Endothelial cell of umbilical vein (primary cell): Measurements from ENCODE around the gene STC2. TPM values are rescaled to one million over a fixed set of nuclear protein-coding genes. Genes with fewer than 3 reads are reported as not detected.

Experiments
- BruUV-seq: library from RNA; stranded (reverse); fragments of 400-500 nt; replicated peaks from 2 replicates; lab custom pipeline; 2021; lab: Mats Ljungman, UMichigan
- CTCF ChIA-PET: fragments of 300-600, 350-600 bp; sonication (Branson Sonifier 250); formaldehyde crosslinking; loops from one replicate; lab custom pipeline; 2021; ENCODE audit warnings: antibody characterized with exemption, inconsistent platforms; lab: Charles Lee
- POLR2A ChIA-PET: fragments of 300-600, 350-600 bp; sonication (Branson Sonifier 250); formaldehyde crosslinking; loops from one replicate; lab custom pipeline; 2021; ENCODE audit warnings: antibody characterized with exemption, inconsistent platforms; lab: Charles Lee
- DNase-seq: peaks from one replicate; pipeline ENCODE4 v3.0.0-alpha.2; 2011; ENCODE audit warnings: low read depth, low spot score
- FAIRE-seq: peaks from 2 replicates; lab custom pipeline; 2011; peaks lifted over from hg19 to GRCh38; lab: Jason Lieb, UNC
- H2AFZ ChIP-seq: 2 replicates; pipeline ENCODE4 v1.6.0; 2012; ENCODE audit warnings: low read depth, low read length, control low read depth, inconsistent platforms
- H3K27ac ChIP-seq: 2 replicates; pipeline ENCODE4 v1.5.1; 2011; ENCODE audit warnings: low read depth, mild to moderate bottlenecking, control low read depth, low read length, moderate library complexity; ENCODE audit not compliant: insufficient read depth
- H3K27me3 ChIP-seq, 2 experiments: 2 replicates each; pipeline versions ENCODE4 v1.6.0 to v1.6.1; 2011; ENCODE audit warnings: low read length in 2 of 2, mixed read lengths in 1 of 2; ENCODE audit not compliant: control insufficient read depth in 2 of 2, insufficient read depth in 2 of 2
- H3K36me3 ChIP-seq, 2 experiments: 2 replicates in 1 of 2; 3 replicates in 1 of 2; pipeline ENCODE4 v1.5.1; 2011; ENCODE audit warnings: low read length in 2 of 2, mild to moderate bottlenecking in 1 of 2, moderate library complexity in 1 of 2; ENCODE audit not compliant: control insufficient read depth in 2 of 2, insufficient read depth in 2 of 2; ENCODE audit errors: extremely low read depth in 1 of 2
- H3K4me1 ChIP-seq: 3 replicates; pipeline ENCODE4 v1.5.1; 2011; ENCODE audit warnings: mild to moderate bottlenecking, low read length; ENCODE audit not compliant: control insufficient read depth, insufficient read depth; ENCODE audit errors: extremely low read depth
- H3K4me2 ChIP-seq: 2 replicates; pipeline ENCODE4 v1.6.1; 2011; ENCODE audit warnings: low read length, control low read depth, mixed read lengths; ENCODE audit not compliant: insufficient read depth
- H3K4me3 ChIP-seq, 3 experiments: fragments of 200-600 bp in 1 of 3; sonication (generic), shearing (Covaris generic) in 1 of 3; replicated peaks in 1 of 3; 2 replicates each; pipeline ENCODE4 v1.5.1; 2011 to 2016; ENCODE audit warnings: control low read depth in 3 of 3, low read length in 3 of 3, mild to moderate bottlenecking in 2 of 3, inconsistent platforms in 1 of 3, low read depth in 1 of 3, moderate library complexity in 1 of 3; ENCODE audit not compliant: insufficient read depth in 1 of 3
- H3K79me2 ChIP-seq: 2 replicates; pipeline ENCODE4 v1.6.0; 2012; ENCODE audit warnings: low read length, inconsistent platforms; ENCODE audit not compliant: control insufficient read depth, insufficient read depth
- H3K9ac ChIP-seq: replicated peaks from 2 replicates; pipeline ENCODE3; 2011; ENCODE audit warnings: low read length, control low read depth; ENCODE audit not compliant: insufficient read depth; ENCODE audit errors: extremely low read depth
- H3K9me1 ChIP-seq: replicated peaks from 3 replicates; pipeline ENCODE4 v1.6.0; 2011; ENCODE audit warnings: mild to moderate bottlenecking, low read length; ENCODE audit not compliant: control insufficient read depth, insufficient read depth; ENCODE audit errors: extremely low read depth
- H3K9me3 ChIP-seq: replicated peaks from 2 replicates; pipeline ENCODE4 v1.5.1; 2012; ENCODE audit warnings: low read length, inconsistent platforms; ENCODE audit not compliant: control insufficient read depth, insufficient read depth
- H4K20me1 ChIP-seq: replicated peaks from 2 replicates; pipeline ENCODE3; 2011; ENCODE audit warnings: mild to moderate bottlenecking, low read length; ENCODE audit not compliant: control insufficient read depth, insufficient read depth; ENCODE audit errors: extremely low read depth
- EZH2 ChIP-seq: IDR thresholded peaks from 2 replicates; pipeline ENCODE4 v1.6.1; 2012; ENCODE audit warnings: borderline replicate concordance, low read depth, mild to moderate bottlenecking, moderate library complexity, low read length, inconsistent platforms; ENCODE audit not compliant: severe bottlenecking
- FOS ChIP-seq: IDR thresholded peaks from 2 replicates; pipeline ENCODE4 v1.6.1; 2011; ENCODE audit warnings: mild to moderate bottlenecking, low read length, moderate library complexity, borderline replicate concordance; ENCODE audit not compliant: insufficient read depth
- GATA2 ChIP-seq: IDR thresholded peaks from 2 replicates; pipeline ENCODE4 v1.7.0; 2011; ENCODE audit warnings: low read depth, mild to moderate bottlenecking, moderate library complexity, mixed read lengths, low read length; ENCODE audit not compliant: insufficient read length, insufficient read depth
- JUN ChIP-seq: IDR thresholded peaks from 2 replicates; pipeline ENCODE4 v1.6.1; 2011; ENCODE audit warnings: borderline replicate concordance, low read depth; ENCODE audit not compliant: insufficient read length, insufficient read depth
- MYC ChIP-seq: IDR thresholded peaks from one replicate; pipeline ENCODE4 v1.6.1; 2011; ENCODE audit warnings: mild to moderate bottlenecking, low read depth, low read length
- POLR2A ChIP-seq: IDR thresholded peaks from 2 replicates; pipeline ENCODE4 v1.6.1; 2012; ENCODE audit warnings: low read depth, mild to moderate bottlenecking, control low read depth, low read length
- POLR2AphosphoS5 ChIP-seq: IDR thresholded peaks from 2 replicates; pipeline ENCODE4 v1.6.1; 2012; ENCODE audit warnings: low read depth, mild to moderate bottlenecking, control low read depth, low read length, moderate library complexity; ENCODE audit not compliant: insufficient read depth
- dilution Hi-C: fragments of 300-500 bp; cut with MboI; formaldehyde crosslinking; loops from one replicate; pipeline ENCODE4 v1.15.0; 2019; ENCODE audit warnings: low sequenced_read_pairs; ENCODE audit not compliant: extremely low pct_ligation_motif_present
- intact Hi-C: fragments of 100-400 bp; cut with micrococcal nuclease; formaldehyde crosslinking; loops from one replicate; pipeline ENCODE4 v1.10.0; 2022
- polyA plus RNA-seq, 4 experiments: library from polyadenylated mRNA; depleted of rRNA in 3 of 4; stranded (reverse) in 3 of 4; unstranded in 1 of 4; fragments of >200 nt; gene quantifications; 2 replicates each; pipeline versions ENCODE4 v1.2.1 to v1.2.3, GENCODE V29; 2011 to 2012; ENCODE audit warnings: missing spikeins in 1 of 4
- total RNA-seq: library from RNA; stranded (reverse); gene quantifications from 2 replicates; pipeline ENCODE4 v1.2.3, GENCODE V29; 2021
- TF ChIP-seq, protein P1 (sequence below), 2 donors: IDR thresholded peaks; 1 replicate in 1 of 2; 2 replicates in 1 of 2; pipeline ENCODE4 v1.5.1; 2011; ENCODE audit warnings: low read length in 2 of 2, mild to moderate bottlenecking in 2 of 2, moderate library complexity in 2 of 2, control low read depth in 1 of 2, inconsistent platforms in 1 of 2, low read depth in 1 of 2; ENCODE audit not compliant: insufficient read depth in 1 of 2; ENCODE audit errors: extremely low read depth in 1 of 2
- TF ChIP-seq, protein P2 (sequence below): IDR thresholded peaks from 2 replicates; pipeline ENCODE4 v1.6.1; 2011; ENCODE audit not compliant: insufficient read depth, insufficient read length

STC2 gene
- total and polyA plus RNA-seq, 2 donors (not counting 3 experiments of a cell fraction or from before 2014, with no cell fraction given) = 19.0 to 26.9 TPM

DNA sequence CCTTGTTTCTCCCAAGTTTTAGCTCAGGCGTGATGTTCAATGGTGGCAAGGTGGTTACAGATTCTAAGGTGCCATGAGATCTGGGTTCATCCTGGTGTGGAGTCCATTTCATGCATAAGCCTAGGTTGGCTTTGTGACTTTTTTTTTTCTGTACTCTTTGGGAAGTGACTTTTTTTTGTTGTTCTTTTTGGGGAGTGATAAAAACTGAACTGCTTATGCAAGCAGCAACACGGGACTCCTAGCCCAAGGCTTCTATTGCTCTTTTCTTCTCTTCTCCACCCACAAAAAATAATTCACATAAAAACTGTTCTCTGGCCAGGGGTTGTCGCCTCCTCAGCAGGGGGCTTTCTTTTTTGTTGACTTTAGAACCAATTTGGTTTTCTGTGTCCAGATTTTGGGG is 15.4 kb downstream of the STC2 start:
- dilution Hi-C loops = no loop called here
- Histone ChIP-seq H3K4me1 (no peaks in the 10 kb centered on the region), H2AFZ (no peak overlapping the region), H3K4me3 (no peak overlapping the region), H3K79me2 (no peaks in the 10 kb centered on the region), H3K36me3 (no peaks in the 10 kb centered on the region), H3K27me3 (no peaks in the 10 kb centered on the region), H3K4me2 (no peak overlapping the region), H3K27ac (no peak overlapping the region), H3K9me1 (no peaks in the 10 kb centered on the region), H3K9me3 (no peaks in the 10 kb centered on the region), H3K9ac (no peak overlapping the region), H4K20me1 (no peaks in the 10 kb centered on the region)
- intact Hi-C loops = no loop called here
- no peak for FAIRE-seq
- no peak for DNase-seq
- no peak for TF ChIP-seq EZH2
- TF ChIP-seq MYC = no peak
- TF ChIP-seq, protein P1, sequence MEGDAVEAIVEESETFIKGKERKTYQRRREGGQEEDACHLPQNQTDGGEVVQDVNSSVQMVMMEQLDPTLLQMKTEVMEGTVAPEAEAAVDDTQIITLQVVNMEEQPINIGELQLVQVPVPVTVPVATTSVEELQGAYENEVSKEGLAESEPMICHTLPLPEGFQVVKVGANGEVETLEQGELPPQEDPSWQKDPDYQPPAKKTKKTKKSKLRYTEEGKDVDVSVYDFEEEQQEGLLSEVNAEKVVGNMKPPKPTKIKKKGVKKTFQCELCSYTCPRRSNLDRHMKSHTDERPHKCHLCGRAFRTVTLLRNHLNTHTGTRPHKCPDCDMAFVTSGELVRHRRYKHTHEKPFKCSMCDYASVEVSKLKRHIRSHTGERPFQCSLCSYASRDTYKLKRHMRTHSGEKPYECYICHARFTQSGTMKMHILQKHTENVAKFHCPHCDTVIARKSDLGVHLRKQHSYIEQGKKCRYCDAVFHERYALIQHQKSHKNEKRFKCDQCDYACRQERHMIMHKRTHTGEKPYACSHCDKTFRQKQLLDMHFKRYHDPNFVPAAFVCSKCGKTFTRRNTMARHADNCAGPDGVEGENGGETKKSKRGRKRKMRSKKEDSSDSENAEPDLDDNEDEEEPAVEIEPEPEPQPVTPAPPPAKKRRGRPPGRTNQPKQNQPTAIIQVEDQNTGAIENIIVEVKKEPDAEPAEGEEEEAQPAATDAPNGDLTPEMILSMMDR (IDR thresholded peaks at IDR 0.05; ENCODE audit: extremely low read depth in 1 of 2, insufficient read depth in 1 of 2, low read depth in 1 of 2, low read length in 2 of 2) = no peak
- TF ChIP-seq GATA2 = no peak
- TF ChIP-seq, protein P2, sequence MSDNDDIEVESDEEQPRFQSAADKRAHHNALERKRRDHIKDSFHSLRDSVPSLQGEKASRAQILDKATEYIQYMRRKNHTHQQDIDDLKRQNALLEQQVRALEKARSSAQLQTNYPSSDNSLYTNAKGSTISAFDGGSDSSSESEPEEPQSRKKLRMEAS = no peak
- no peak for TF ChIP-seq POLR2A
- no peak for TF ChIP-seq FOS
- TF ChIP-seq JUN = no peak
- TF ChIP-seq POLR2AphosphoS5 = no peak
- CTCF ChIA-PET = interaction anchor here (2.0 to 3.4 kb wide), 3 partner anchors 8 to 20 kb away, joined by 10 to 14 read pairs (median 14); no protein-coding TSS in a partner anchor
- no TSS peak for BruUV-seq
- POLR2A ChIA-PET = no interaction called here
